HepG2 (cell line): ENCODE measurements around the gene METRN.

Experiments used
- GATAD2A ChIP-seq: IDR thresholded peaks from 2 replicates; pipeline ENCODE4 v1.6.1; 2016
- HMGXB4 ChIP-seq, 2 experiments: sonication (generic) in 1 of 2; formaldehyde crosslinking in 1 of 2; IDR thresholded peaks; 2 replicates each; pipeline versions ENCODE4 v1.4.0 to v1.6.1; 2018 to 2020; ENCODE audit warnings: missing genetic modification reagents in 2 of 2, borderline replicate concordance in 1 of 2, low read depth in 1 of 2, mild to moderate bottlenecking in 1 of 2, missing biosample characterization in 1 of 2
- REL ChIP-seq: sonication (generic); formaldehyde crosslinking; conservative IDR thresholded peaks from 2 replicates; pipeline ENCODE4 v1.8.0; 2022; ENCODE audit warnings: mild to moderate bottlenecking, missing genetic modification reagents, moderate library complexity
- ZNF350 ChIP-seq: sonication (generic); formaldehyde crosslinking; IDR thresholded peaks from 2 replicates; pipeline ENCODE4 v1.4.0; 2020; ENCODE audit warnings: mild to moderate bottlenecking, low read depth, missing genetic modification reagents, borderline replicate concordance

DNA sequence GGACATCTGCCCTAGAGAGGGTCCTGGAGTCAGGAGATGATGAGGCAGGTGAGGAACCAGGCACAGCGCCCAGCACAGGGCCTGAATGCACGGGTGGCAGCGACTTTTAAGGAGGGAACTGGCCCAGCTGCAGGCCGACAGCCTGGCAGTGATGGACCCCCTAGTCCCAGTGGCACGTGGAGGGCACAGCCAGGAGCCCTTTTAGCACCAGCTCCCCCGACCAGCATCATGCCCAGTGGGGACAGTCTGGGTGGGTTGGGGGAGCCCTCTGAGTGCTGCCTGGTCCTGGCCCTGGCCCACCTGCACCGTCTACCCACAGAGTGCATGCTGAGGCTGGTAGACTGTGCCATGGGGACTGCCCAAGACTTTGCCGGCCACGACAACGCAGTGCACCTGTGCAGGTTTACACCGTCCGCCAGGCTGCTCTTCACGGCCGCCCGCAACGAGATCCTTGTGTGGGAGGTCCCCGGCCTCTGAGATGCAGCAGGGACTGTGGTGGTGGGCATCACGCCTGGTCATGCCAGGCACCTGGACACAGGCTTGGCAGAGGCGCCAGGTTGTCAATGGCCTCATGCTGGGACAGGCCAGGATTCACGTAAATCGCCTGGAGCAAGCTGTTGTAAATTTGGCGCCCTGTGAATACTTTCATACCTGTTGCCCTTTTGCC lies 47.7 kb upstream of the METRN start:
- TF ChIP-seq ZNF350 (CRISPR knock-in tag) (no peak), HMGXB4 (CRISPR knock-in tag; IDR thresholded peaks at IDR 0.05; ENCODE audit: borderline replicate concordance in 1 of 2, low read depth in 1 of 2) (no peak), GATAD2A (CRISPR knock-in tag) (no peak), REL (CRISPR knock-in tag) (0 out of 2 replicates have a peak, but pooled peaks have one; percentile 1)
